ENCODE measurements around the gene LPCAT3. TPM values are rescaled to one million over a fixed set of nuclear protein-coding genes. Genes with fewer than 3 reads are reported as not detected.
A peak's percentile ranks its signal among the peaks of the same experiment; 100 is the strongest.

The LPCAT3 gene
- total RNA-seq, 1 donor from 2014 or later: 14.6 TPM

- Histone ChIP-seq H3K4me1 (ENCODE audit: control insufficient read depth in 3 of 3, insufficient read depth in 3 of 3, low read length in 3 of 3) (peaks cover 26 to 52% (median 39%) of the 10 kb centered on the region in 3 donors), H3K36me3 (ENCODE audit: control insufficient read depth in 3 of 3, insufficient read depth in 3 of 3, low read length in 3 of 3) (peaks cover 9 to 23% (median 14%) of the 10 kb centered on the region in 3 donors)
Measured at GRCh38 chr12:6935371-6936193, 82.7 kb downstream of the LPCAT3 start.

GRCh38 chr12:6934110-6934509 is 84.2 kb downstream of the LPCAT3 start:
- no peak overlapping the region for H3K4me3 ChIP-seq (ENCODE audit: low read length in 3 of 3)

More at GRCh38 chr12:6935371-6936193, 82.7 kb downstream of the LPCAT3 start:
- Histone ChIP-seq H3K27ac (ENCODE audit: low read depth, low read length) (peak overlapping the region; percentile 69), H3K9me3 (ENCODE audit: control insufficient read depth in 3 of 3, low read length in 3 of 3) (no peaks in the 10 kb centered on the region), H3K4me3 (ENCODE audit: low read length in 3 of 3) (no peak overlapping the region), H3K27me3 (ENCODE audit: control insufficient read depth in 3 of 3, insufficient read depth in 3 of 3, low read length in 3 of 3) (no peaks in the 10 kb centered on the region), H3K9ac (ENCODE audit: low read depth in 1 of 3, low read length in 3 of 3) (no peak overlapping the region)

GRCh38 chr12:6932766-6933165 is 85.5 kb downstream of the LPCAT3 start:
- Histone ChIP-seq H3K27me3 (ENCODE audit: control insufficient read depth in 3 of 3, insufficient read depth in 3 of 3, low read length in 3 of 3) (no peaks in the 10 kb centered on the region), H3K4me1 (ENCODE audit: control insufficient read depth in 3 of 3, insufficient read depth in 3 of 3, low read length in 3 of 3) (peaks cover 35 to 56% (median 47%) of the 10 kb centered on the region in 3 donors)

More at GRCh38 chr12:6934110-6934509, 84.2 kb downstream of the LPCAT3 start:
- Histone ChIP-seq H3K4me1 (ENCODE audit: control insufficient read depth in 3 of 3, insufficient read depth in 3 of 3, low read length in 3 of 3) (peaks cover 38 to 61% (median 51%) of the 10 kb centered on the region in 3 donors), H3K9ac (ENCODE audit: low read depth in 1 of 3, low read length in 3 of 3) (no peak overlapping the region), H3K9me3 (ENCODE audit: control insufficient read depth in 3 of 3, low read length in 3 of 3) (no peaks in the 10 kb centered on the region), H3K27me3 (ENCODE audit: control insufficient read depth in 3 of 3, insufficient read depth in 3 of 3, low read length in 3 of 3) (no peaks in the 10 kb centered on the region), H3K27ac (ENCODE audit: low read depth, low read length) (peak overlapping the region; percentile 69), H3K36me3 (ENCODE audit: control insufficient read depth in 3 of 3, insufficient read depth in 3 of 3, low read length in 3 of 3) (peaks cover 8 to 19% (median 14%) of the 10 kb centered on the region in 3 donors)

DNA sequence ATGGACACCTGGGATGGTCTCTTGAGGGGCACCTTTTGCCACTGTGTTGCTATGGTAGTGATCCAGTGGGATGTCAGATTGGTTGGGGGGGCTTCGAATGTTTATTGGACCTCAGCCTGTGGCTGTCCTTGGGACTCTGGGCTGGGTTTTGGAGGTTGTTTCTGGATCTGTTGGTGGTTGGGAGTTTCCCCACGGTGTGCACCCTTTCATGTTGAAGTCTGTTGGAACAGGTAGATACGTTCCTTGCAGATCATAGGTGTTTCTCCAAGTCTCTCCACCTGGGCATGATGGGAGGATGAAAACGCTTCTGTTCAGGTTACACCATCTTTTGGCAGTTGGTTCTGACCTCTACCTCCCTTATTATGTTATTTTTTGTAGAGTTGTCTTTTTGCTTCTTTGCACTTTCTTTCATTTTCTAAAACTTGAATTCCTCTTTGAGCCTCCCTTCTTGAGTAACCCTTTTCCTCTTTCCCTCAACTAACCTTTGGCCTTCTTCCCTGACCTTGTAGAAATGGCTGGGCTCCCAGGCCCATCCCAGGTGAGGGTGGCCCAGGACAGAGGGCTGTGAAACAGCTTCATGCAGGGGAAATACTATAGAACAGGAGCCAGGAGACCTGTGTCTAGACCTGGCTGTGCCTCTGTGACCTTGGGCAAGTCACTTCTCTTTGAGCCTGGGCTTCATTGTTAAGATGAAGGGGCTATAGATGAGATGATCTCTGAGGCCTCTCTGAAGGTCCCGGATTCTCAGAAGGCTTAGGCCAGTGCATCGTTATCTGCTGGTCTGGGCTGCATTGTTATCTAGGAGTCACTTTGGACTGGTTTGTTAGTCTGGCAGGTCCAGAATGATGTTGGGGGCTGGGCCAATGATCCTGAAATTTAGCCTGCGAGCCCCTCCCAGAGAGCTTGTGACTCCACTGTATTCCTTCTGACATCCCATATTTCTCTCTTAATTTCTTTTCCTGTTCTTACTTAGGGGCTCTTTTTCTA is 88.5 kb downstream of the LPCAT3 start:
- H3K4me1 ChIP-seq (ENCODE audit: control insufficient read depth in 3 of 3, insufficient read depth in 3 of 3, low read length in 3 of 3): peaks cover 50 to 63% (median 60%) of the 10 kb centered on the region in 3 donors
- peaks cover 0 to 11% (median 10%) of the 10 kb centered on the region in 3 donors for H3K36me3 ChIP-seq (ENCODE audit: control insufficient read depth in 3 of 3, insufficient read depth in 3 of 3, low read length in 3 of 3)
- H3K27me3 ChIP-seq (ENCODE audit: control insufficient read depth in 3 of 3, insufficient read depth in 3 of 3, low read length in 3 of 3): no peaks in the 10 kb centered on the region
- peak overlapping the region; percentile 81 to 88 (median 86) for H3K9ac ChIP-seq (ENCODE audit: low read depth in 1 of 3, low read length in 3 of 3)
- H3K9me3 ChIP-seq (ENCODE audit: control insufficient read depth in 3 of 3, low read length in 3 of 3): no peaks in the 10 kb centered on the region
- peak overlapping the region; percentile 75 to 79 (median 78) for H3K4me3 ChIP-seq (ENCODE audit: low read length in 3 of 3)
- H3K27ac ChIP-seq (ENCODE audit: low read depth, low read length): peak overlapping the region; percentile 89

More at GRCh38 chr12:6932766-6933165, 85.5 kb downstream of the LPCAT3 start:
- no peak overlapping the region for H3K4me3 ChIP-seq (ENCODE audit: low read length in 3 of 3)
- H3K27ac ChIP-seq (ENCODE audit: low read depth, low read length): no peak overlapping the region
- peak overlapping the region in 1 of 3 donors; percentile 1 for H3K9ac ChIP-seq (ENCODE audit: low read depth in 1 of 3, low read length in 3 of 3)
- no peaks in the 10 kb centered on the region for H3K9me3 ChIP-seq (ENCODE audit: control insufficient read depth in 3 of 3, low read length in 3 of 3)
- H3K36me3 ChIP-seq (ENCODE audit: control insufficient read depth in 3 of 3, insufficient read depth in 3 of 3, low read length in 3 of 3): peaks cover 6 to 15% (median 14%) of the 10 kb centered on the region in 3 donors

- no peaks in the 10 kb centered on the region for H3K27me3 ChIP-seq (ENCODE audit: control insufficient read depth in 3 of 3, insufficient read depth in 3 of 3, low read length in 3 of 3)
- H3K9ac ChIP-seq (ENCODE audit: low read depth in 1 of 3, low read length in 3 of 3): peak overlapping the region; percentile 81 to 88 (median 86)
- H3K9me3 ChIP-seq (ENCODE audit: control insufficient read depth in 3 of 3, low read length in 3 of 3): no peaks in the 10 kb centered on the region
- H3K4me3 ChIP-seq (ENCODE audit: low read length in 3 of 3): peak overlapping the region; percentile 75 to 79 (median 78)
- peaks cover 0 to 4% (median 3%) of the 10 kb centered on the region in 3 donors for H3K36me3 ChIP-seq (ENCODE audit: control insufficient read depth in 3 of 3, insufficient read depth in 3 of 3, low read length in 3 of 3)
- peaks cover 51 to 63% (median 60%) of the 10 kb centered on the region in 3 donors for H3K4me1 ChIP-seq (ENCODE audit: control insufficient read depth in 3 of 3, insufficient read depth in 3 of 3, low read length in 3 of 3)
- H3K27ac ChIP-seq (ENCODE audit: low read depth, low read length): peak overlapping the region; percentile 89
Measured at GRCh38 chr12:6928703-6929407, 89.4 kb downstream of the LPCAT3 start.

DNA sequence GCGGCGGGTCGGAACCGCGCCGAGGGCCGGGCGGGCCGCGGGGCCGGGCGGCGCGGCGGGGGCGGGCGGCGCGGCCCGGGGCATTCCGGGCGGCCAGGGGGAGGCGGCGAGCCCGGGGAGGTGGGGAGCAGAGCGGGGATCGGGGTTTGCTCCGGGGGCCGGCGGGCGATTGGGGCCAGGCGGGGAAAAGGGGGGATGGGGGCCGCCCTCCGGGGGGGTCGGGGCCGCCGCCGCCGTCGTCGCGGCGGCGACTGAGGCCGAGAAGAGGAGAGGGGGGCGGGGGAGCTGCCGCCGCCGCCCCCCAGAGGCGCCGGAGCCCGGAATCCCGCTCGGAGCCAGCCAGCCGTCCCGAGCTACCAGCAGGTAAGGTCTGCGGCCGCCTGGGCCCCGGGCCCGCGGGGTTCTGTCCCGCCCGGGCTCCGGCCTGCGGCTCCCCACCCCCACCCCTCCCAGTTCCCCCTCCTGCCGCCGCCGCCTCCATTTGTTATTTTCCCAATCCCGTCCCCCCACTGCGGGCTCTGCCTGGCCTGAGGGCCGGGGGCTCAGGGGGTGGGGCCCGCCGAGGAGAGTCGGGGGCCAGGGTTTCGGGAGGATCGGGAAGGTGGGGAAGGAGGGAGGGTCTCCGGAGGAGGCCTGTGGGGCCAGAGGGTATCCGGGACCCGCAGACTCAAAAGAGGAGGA is 90.1 kb downstream of the LPCAT3 start:
- Histone ChIP-seq H3K4me3 (ENCODE audit: low read length in 3 of 3) (peak overlapping the region; percentile 75 to 79 (median 78)), H3K9me3 (ENCODE audit: control insufficient read depth in 3 of 3, low read length in 3 of 3) (no peaks in the 10 kb centered on the region), H3K27me3 (ENCODE audit: control insufficient read depth in 3 of 3, insufficient read depth in 3 of 3, low read length in 3 of 3) (no peaks in the 10 kb centered on the region), H3K9ac (ENCODE audit: low read depth in 1 of 3, low read length in 3 of 3) (peak overlapping the region; percentile 81 to 88 (median 86)), H3K27ac (ENCODE audit: low read depth, low read length) (peak overlapping the region; percentile 89), H3K36me3 (ENCODE audit: control insufficient read depth in 3 of 3, insufficient read depth in 3 of 3, low read length in 3 of 3) (no peaks in the 10 kb centered on the region), H3K4me1 (ENCODE audit: control insufficient read depth in 3 of 3, insufficient read depth in 3 of 3, low read length in 3 of 3) (peaks cover 49 to 56% (median 54%) of the 10 kb centered on the region in 3 donors)

DNA sequence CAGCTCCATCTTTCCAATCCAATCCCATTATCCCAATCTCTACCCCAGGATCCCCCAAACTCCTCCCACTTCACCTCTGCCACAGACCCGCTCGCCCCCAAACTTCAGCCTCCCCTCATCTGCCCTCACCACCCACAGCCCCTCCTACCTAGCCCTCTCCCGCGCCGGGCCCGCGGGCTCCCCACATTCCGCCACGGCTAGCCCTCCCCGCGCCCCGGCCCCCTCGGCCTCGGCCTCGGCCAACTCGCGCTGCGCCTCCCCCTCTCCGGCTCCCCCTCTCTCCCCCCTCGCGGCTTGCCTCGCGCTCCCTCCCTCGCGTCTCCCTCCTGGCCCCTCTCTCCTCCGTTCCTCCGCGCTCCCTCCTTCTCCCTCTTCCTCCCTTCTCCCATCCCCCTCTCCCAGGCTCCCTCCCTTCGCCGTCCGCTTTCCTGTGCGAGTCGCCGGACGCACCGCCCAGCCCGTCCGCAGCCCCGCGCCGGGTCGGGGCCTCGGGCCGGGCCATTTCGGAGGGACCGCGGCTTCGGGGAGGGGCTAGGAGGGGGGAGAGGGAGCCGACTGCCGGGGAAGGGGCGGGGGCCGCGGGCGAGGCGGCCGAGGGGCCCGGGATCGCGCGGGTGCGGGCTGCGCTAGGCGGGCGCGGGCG is 90.8 kb downstream of the LPCAT3 start, which contains the start of gene ATN1:
Gene ATN1 (plus strand): TSS at position 581 of the 643 bp plus-strand sequence. CDS start 6,043 bp downstream, outside the sequence.
- Histone ChIP-seq H3K27ac (ENCODE audit: low read depth, low read length) (peak within 1 kb of the TSS; percentile 93), H3K4me3 (ENCODE audit: low read length in 3 of 3) (peak within 1 kb of the TSS; percentile 77 to 79 (median 78)), H3K9ac (ENCODE audit: low read depth in 1 of 3, low read length in 3 of 3) (peak within 1 kb of the TSS; percentile 83 to 88 (median 86)), H3K36me3 (ENCODE audit: control insufficient read depth in 3 of 3, insufficient read depth in 3 of 3, low read length in 3 of 3) (no peaks in the 10 kb centered on the region), H3K9me3 (ENCODE audit: control insufficient read depth in 3 of 3, low read length in 3 of 3) (no peaks in the 10 kb centered on the region), H3K4me1 (ENCODE audit: control insufficient read depth in 3 of 3, insufficient read depth in 3 of 3, low read length in 3 of 3) (peaks cover 49 to 56% (median 50%) of the 10 kb centered on the region in 3 donors), H3K27me3 (ENCODE audit: control insufficient read depth in 3 of 3, insufficient read depth in 3 of 3, low read length in 3 of 3) (no peaks in the 10 kb centered on the region)

Data from skeletal muscle tissue (tissue), 4 donors.